Memory B cell (primary cell): ENCODE data around the gene LETM1.

Experiments
- ATAC-seq: fragments of 150-1000 bp; cut with Tn5 transposase; 2 replicates; pipeline ENCODE4 v1.10.0; 2021; ENCODE audit warnings: low read depth, mild to moderate bottlenecking, moderate library complexity
- DNase-seq, 2 donors: peaks; one replicate each; pipeline ENCODE4 v3.0.0; 2022; ENCODE audit warnings: low spot score in 2 of 2
- H3K27ac Mint-ChIP-seq: one replicate; pipeline ENCODE4 v1.8.0; 2022; ENCODE audit warnings: mild to moderate bottlenecking, moderate library complexity, mixed read lengths
- H3K27me3 Mint-ChIP-seq: one replicate; pipeline ENCODE4 v1.8.0; 2022; ENCODE audit warnings: mixed read lengths
- H3K36me3 Mint-ChIP-seq: one replicate; pipeline ENCODE4 v1.8.0; 2022; ENCODE audit warnings: mild to moderate bottlenecking, mixed read lengths
- H3K4me1 Mint-ChIP-seq: one replicate; pipeline ENCODE4 v1.8.0; 2022; ENCODE audit warnings: mixed read lengths
- H3K4me3 Mint-ChIP-seq: one replicate; pipeline ENCODE4 v1.8.0; 2022; ENCODE audit warnings: mild to moderate bottlenecking, moderate library complexity, mixed read lengths
- H3K9me3 Mint-ChIP-seq: one replicate; pipeline ENCODE4 v1.8.0; 2022; ENCODE audit warnings: mixed read lengths

Gene LETM1

GRCh38 chr4:1790005-1790404, 66.0 kb downstream of the LETM1 start:
- Mint-ChIP-seq H3K27me3 (peaks cover 4% of the 10 kb centered on the region), H3K4me1 (no peaks in the 10 kb centered on the region), H3K9me3 (no peaks in the 10 kb centered on the region), H3K27ac (no peak overlapping the region), H3K4me3 (no peak overlapping the region), H3K36me3 (no peaks in the 10 kb centered on the region)
- DNase-seq (no peak), ATAC-seq (no peak)

DNA sequence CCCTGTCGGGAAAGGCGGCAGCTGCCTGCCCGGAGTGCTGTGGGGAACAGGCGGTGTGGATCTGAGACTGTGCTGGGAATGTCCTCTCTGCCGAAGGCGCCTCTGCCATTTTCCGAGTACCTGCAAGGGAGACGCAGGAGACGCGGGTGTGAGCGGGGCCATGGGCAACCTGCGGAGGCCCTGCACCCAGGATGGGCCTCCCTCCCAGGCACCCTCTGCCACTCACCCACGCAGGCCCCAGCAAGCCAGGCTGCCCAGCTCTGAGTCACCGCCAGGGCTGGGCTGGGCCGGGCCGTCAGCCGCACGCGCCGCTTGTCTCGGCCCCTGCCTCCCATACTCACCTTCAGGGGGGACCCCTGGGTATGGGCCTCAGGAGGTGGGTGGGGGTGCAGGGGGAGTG, 66.4 kb downstream of the LETM1 start:
- ATAC-seq: no peak
- no peak overlapping the region for H3K4me3 Mint-ChIP-seq
- H3K9me3 Mint-ChIP-seq: no peaks in the 10 kb centered on the region
- H3K27me3 Mint-ChIP-seq: peaks cover 4% of the 10 kb centered on the region
- DNase-seq: no peak
- H3K4me1 Mint-ChIP-seq: no peaks in the 10 kb centered on the region
- no peak overlapping the region for H3K27ac Mint-ChIP-seq
- no peaks in the 10 kb centered on the region for H3K36me3 Mint-ChIP-seq

DNA sequence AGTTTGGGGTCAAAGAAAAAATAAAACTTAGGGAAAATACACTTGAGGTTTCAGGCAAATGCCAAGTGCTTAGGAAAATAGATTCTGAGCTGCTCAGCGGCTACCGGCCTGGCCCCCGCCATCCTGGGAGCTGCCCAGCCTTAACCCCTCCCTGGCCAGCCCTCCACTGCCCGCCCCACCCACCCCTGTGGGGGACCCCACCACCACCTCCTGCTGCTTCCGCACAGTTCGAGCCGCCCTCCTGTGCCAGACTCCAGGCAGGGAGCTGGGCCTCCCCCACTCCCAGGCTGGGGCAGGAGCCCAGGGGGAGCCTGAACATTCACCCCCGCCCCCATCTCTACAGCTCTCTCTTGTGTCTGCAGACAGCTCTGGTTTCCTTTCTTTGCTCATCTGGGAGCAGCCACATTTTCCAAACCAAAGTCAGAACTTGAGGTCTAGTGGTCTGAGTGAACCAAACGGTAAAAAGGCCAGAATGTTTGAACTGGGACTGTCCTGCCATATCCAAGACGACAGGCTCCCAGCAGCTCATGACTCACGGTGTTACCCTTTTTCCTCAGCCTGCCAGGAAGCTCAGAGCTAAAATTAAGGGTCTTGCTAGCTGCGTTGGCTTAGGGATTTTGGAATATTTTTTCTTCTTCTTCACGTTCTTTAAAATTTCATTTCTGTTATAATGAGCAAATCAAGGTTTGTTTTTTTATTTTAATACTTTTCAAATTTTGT, 67.5 kb downstream of the LETM1 start:
- no peak overlapping the region for H3K4me3 Mint-ChIP-seq
- no peaks in the 10 kb centered on the region for H3K4me1 Mint-ChIP-seq
- H3K27me3 Mint-ChIP-seq: peaks cover 4% of the 10 kb centered on the region
- no peak for DNase-seq
- no peaks in the 10 kb centered on the region for H3K36me3 Mint-ChIP-seq
- H3K9me3 Mint-ChIP-seq: no peaks in the 10 kb centered on the region
- no peak overlapping the region for H3K27ac Mint-ChIP-seq
- no peak for ATAC-seq

DNA sequence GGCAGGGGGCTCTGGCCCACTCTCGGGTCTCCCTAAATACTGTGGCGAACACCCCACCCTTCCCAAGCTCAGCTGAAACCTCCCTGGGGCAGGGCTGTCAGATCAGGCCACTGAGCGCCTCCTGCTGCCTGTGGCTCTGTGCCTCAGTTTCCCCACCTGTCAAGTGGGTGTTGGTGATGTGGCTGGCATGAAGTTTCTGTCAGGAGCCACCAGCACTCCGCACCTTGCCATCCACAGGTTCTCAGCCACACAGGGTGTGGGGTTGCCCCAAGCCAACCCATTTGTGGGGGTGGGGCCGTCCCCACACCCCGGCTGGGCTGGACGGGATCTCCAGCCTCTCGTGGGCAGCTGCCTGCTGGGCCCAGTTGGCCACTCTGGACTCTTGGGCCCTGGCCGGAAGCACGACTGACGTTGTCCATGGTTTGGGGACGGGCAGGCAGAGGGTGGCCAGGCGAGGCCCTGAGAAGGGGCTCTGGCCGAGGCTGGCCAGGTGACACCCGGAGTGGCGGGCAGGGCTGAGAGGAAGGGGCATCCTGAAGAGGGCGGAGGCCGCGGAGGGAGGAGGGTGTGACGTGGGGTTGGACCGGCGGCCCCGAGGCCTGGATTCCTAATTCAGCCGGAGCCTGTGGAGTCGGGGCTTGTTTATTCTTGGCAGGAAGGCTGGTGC, 68.4 kb downstream of the LETM1 start:
- no peak overlapping the region for H3K4me3 Mint-ChIP-seq
- H3K36me3 Mint-ChIP-seq: no peaks in the 10 kb centered on the region
- H3K4me1 Mint-ChIP-seq: no peaks in the 10 kb centered on the region
- peaks cover 6% of the 10 kb centered on the region for H3K27me3 Mint-ChIP-seq
- ATAC-seq (no peak), DNase-seq (no peak)
- H3K9me3 Mint-ChIP-seq: no peaks in the 10 kb centered on the region
- H3K27ac Mint-ChIP-seq: no peak overlapping the region

DNA sequence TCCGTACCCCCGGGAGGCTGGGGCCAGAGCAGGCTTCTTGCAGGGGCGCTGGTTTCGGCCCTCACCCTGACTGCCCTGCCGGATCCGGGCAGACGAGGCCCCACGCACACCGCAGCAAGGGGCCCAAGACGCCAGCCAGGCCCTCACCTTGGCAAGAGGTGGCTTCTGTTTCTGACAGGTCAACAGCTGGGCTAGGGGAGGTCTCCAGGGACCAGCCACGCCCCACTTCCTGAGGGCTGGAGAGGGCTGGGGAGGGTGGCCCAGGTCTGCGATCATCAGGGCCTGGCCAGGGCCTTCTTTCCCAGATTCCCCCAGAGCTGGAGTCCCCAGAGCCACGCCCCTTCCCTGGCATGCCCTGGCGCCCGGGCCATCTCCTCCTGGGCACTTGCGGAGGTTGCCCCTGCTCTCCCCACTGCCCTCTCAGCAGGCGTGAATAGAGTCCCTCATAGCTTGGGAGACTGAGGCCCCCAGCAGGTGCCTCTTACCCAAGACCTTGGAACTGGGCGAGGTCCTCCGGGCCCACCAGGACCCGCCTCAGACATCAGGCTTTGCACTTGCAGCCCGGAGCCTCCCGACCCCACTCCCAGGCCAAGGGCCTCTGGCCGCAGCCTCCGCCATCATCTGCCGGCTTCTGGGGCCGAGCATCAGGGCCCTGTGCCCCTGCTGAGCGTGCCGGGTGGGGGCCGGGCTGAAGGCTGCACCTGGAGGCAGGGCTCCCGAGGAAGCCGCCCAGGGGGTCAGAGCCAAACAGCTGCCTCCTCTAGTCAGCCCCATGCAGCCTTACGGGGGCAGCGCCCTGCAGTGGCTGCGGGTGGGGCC, 69.2 kb downstream of the LETM1 start:
- ATAC-seq (no peak), DNase-seq (no peak)
- Mint-ChIP-seq H3K4me1 (no peaks in the 10 kb centered on the region), H3K9me3 (no peaks in the 10 kb centered on the region), H3K36me3 (no peaks in the 10 kb centered on the region), H3K27ac (no peak overlapping the region), H3K27me3 (peaks cover 5% of the 10 kb centered on the region), H3K4me3 (no peak overlapping the region)

- ATAC-seq: no peak
- no peak for DNase-seq
- Mint-ChIP-seq H3K27me3 (peaks cover 2% of the 10 kb centered on the region), H3K4me1 (no peaks in the 10 kb centered on the region), H3K36me3 (no peaks in the 10 kb centered on the region), H3K9me3 (no peaks in the 10 kb centered on the region), H3K27ac (no peak overlapping the region), H3K4me3 (no peak overlapping the region)
Observed at GRCh38 chr4:1785592-1785991, 70.4 kb downstream of the LETM1 start.

GRCh38 chr4:1784789-1785591, 71.0 kb downstream of the LETM1 start:
- H3K4me3 Mint-ChIP-seq: no peak overlapping the region
- H3K27ac Mint-ChIP-seq: no peak overlapping the region
- DNase-seq: no peak
- peaks cover 2% of the 10 kb centered on the region for H3K27me3 Mint-ChIP-seq
- H3K4me1 Mint-ChIP-seq: no peaks in the 10 kb centered on the region
- H3K9me3 Mint-ChIP-seq: no peaks in the 10 kb centered on the region
- no peaks in the 10 kb centered on the region for H3K36me3 Mint-ChIP-seq
- no peak for ATAC-seq

DNA sequence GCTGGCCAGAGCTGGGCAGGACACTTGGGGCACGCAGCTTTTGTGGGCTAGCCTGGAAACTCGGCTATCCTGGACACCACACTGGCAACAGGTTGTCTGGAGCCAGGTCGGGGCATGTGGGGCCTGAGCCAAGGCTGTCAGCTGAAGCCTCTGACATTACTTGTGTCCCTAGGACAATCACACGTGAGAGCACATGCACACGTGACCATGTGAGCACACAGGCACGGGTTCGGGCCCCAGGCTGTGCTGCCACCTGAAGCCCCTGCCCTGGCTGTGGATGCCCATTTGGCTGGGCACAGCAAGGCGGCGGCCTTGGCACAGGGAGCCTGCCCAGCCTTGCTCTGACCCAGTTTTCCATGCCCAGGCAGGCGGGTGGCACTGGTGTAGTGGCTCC, 71.6 kb downstream of the LETM1 start:
- no peaks in the 10 kb centered on the region for H3K4me1 Mint-ChIP-seq
- H3K4me3 Mint-ChIP-seq: no peak overlapping the region
- H3K36me3 Mint-ChIP-seq: no peaks in the 10 kb centered on the region
- DNase-seq (no peak), ATAC-seq (no peak)
- peaks cover 2% of the 10 kb centered on the region for H3K27me3 Mint-ChIP-seq
- H3K9me3 Mint-ChIP-seq: no peaks in the 10 kb centered on the region
- no peak overlapping the region for H3K27ac Mint-ChIP-seq

- no peak for DNase-seq
- no peak for ATAC-seq
- peaks cover 2% of the 10 kb centered on the region for H3K27me3 Mint-ChIP-seq
- no peak overlapping the region for H3K27ac Mint-ChIP-seq
- no peaks in the 10 kb centered on the region for H3K36me3 Mint-ChIP-seq
- no peak overlapping the region for H3K4me3 Mint-ChIP-seq
- no peaks in the 10 kb centered on the region for H3K4me1 Mint-ChIP-seq
- no peaks in the 10 kb centered on the region for H3K9me3 Mint-ChIP-seq
Observed at GRCh38 chr4:1783970-1784369, 72.0 kb downstream of the LETM1 start.

- Mint-ChIP-seq H3K9me3 (no peaks in the 10 kb centered on the region), H3K27me3 (peaks cover 3% of the 10 kb centered on the region), H3K27ac (no peak overlapping the region), H3K4me3 (no peak overlapping the region), H3K4me1 (no peaks in the 10 kb centered on the region), H3K36me3 (no peaks in the 10 kb centered on the region)
- no peak for ATAC-seq
- no peak for DNase-seq
Observed at GRCh38 chr4:1783015-1783414, 72.9 kb downstream of the LETM1 start.

DNA sequence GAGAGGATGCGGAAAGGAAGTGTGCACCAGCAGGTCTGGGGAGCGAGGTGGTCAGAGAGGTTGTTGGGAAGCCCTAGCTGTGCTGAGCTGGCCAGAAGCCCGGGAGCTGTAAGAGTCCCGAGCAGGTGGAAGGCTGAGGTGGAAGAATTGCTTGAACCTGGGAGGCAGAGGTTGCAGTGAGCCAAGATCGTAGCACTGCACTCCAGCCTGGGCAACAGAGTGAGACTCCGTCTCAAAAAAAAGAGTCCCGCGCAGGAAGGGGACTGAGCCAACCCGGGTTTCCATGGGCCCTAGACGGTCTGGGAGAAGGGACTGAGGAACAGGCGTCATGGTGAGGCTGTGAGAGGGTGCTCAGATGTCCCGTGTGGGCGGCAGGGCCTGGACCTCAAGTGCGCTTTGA, 75.5 kb downstream of the LETM1 start:
- no peak for ATAC-seq
- DNase-seq: no peak
- Mint-ChIP-seq H3K4me3 (no peak overlapping the region), H3K9me3 (no peaks in the 10 kb centered on the region), H3K27me3 (peaks cover 5% of the 10 kb centered on the region), H3K36me3 (no peaks in the 10 kb centered on the region), H3K4me1 (peaks cover 5% of the 10 kb centered on the region), H3K27ac (no peak overlapping the region)

GRCh38 chr4:1779588-1780382, 76.2 kb downstream of the LETM1 start:
- H3K27me3 Mint-ChIP-seq: peaks cover 6% of the 10 kb centered on the region
- H3K36me3 Mint-ChIP-seq: no peaks in the 10 kb centered on the region
- no peak overlapping the region for H3K27ac Mint-ChIP-seq
- H3K4me1 Mint-ChIP-seq: peaks cover 5% of the 10 kb centered on the region
- no peak overlapping the region for H3K4me3 Mint-ChIP-seq
- ATAC-seq: no peak
- no peaks in the 10 kb centered on the region for H3K9me3 Mint-ChIP-seq
- no peak for DNase-seq

- peaks cover 5% of the 10 kb centered on the region for H3K4me1 Mint-ChIP-seq
- H3K27ac Mint-ChIP-seq: no peak overlapping the region
- H3K4me3 Mint-ChIP-seq: no peak overlapping the region
- peaks cover 11% of the 10 kb centered on the region for H3K27me3 Mint-ChIP-seq
- H3K36me3 Mint-ChIP-seq: no peaks in the 10 kb centered on the region
- DNase-seq (no peak), ATAC-seq (no peak)
- H3K9me3 Mint-ChIP-seq: no peaks in the 10 kb centered on the region
Observed at GRCh38 chr4:1778642-1779392, 77.1 kb downstream of the LETM1 start.
